Measurements from ENCODE around the gene SEMA5A. TPM values are rescaled to one million over a fixed set of nuclear protein-coding genes. Genes with fewer than 3 reads are reported as not detected.

The SEMA5A gene
- total RNA-seq, 1 donor from 2014 or later = 189 TPM

DNA sequence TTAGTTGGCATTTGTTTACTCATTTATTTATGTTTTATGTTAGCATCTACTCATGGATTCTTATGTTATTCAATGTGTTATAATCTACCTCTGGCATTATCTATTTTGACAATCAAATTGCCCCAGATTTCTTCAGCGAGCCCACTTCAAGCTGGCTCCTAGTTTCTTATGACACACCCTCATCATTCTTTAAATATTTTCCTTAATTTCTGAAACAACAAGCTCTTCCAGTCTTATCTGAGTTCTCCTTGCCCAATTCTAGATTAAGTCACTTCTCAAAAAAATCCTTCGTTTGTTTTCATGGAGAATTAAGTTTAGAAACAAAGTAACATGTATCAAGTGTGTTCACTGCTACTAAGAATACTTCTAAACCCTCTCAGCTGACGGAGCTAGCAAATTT is 229.8 kb downstream of the SEMA5A start:
- Mint-ChIP-seq H3K4me1 (ENCODE audit: unreplicated experiment) (peaks cover 2% of the 10 kb centered on the region), H3K36me3 (ENCODE audit: unreplicated experiment) (peaks cover 44% of the 10 kb centered on the region), H3K9me3 (ENCODE audit: unreplicated experiment) (no peaks in the 10 kb centered on the region), H3K27ac (ENCODE audit: unreplicated experiment) (no peak overlapping the region), H3K4me3 (ENCODE audit: unreplicated experiment) (no peak overlapping the region), H3K27me3 (ENCODE audit: unreplicated experiment) (no peaks in the 10 kb centered on the region)
- TF ChIP-seq, protein P1, sequence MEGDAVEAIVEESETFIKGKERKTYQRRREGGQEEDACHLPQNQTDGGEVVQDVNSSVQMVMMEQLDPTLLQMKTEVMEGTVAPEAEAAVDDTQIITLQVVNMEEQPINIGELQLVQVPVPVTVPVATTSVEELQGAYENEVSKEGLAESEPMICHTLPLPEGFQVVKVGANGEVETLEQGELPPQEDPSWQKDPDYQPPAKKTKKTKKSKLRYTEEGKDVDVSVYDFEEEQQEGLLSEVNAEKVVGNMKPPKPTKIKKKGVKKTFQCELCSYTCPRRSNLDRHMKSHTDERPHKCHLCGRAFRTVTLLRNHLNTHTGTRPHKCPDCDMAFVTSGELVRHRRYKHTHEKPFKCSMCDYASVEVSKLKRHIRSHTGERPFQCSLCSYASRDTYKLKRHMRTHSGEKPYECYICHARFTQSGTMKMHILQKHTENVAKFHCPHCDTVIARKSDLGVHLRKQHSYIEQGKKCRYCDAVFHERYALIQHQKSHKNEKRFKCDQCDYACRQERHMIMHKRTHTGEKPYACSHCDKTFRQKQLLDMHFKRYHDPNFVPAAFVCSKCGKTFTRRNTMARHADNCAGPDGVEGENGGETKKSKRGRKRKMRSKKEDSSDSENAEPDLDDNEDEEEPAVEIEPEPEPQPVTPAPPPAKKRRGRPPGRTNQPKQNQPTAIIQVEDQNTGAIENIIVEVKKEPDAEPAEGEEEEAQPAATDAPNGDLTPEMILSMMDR (IDR thresholded peaks at IDR 0.05) = no peak
- no peak for DNase-seq (ENCODE audit: extremely low spot score, unreplicated experiment)

DNA sequence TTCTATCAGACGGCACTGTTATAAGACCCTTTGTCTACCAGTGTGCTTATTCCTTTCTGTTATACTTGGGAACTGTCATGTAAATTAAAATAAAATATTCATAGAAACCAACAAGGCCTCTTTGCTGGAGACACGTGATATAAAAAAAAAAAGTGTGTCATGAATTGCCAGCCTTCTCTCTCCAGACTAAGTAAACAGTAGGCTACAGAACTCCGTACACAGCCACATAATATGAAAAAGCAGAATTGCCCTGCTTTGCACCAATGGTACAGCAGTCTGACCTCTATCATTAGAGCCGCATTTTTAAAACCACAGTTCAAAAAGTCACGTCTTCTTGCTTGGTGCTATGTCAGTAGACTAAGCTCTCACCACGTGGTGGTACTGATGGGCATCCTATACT is 231.3 kb downstream of the SEMA5A start:
- Mint-ChIP-seq H3K27me3 (ENCODE audit: unreplicated experiment) (no peaks in the 10 kb centered on the region), H3K27ac (ENCODE audit: unreplicated experiment) (no peak overlapping the region), H3K4me1 (ENCODE audit: unreplicated experiment) (peaks cover 2% of the 10 kb centered on the region), H3K4me3 (ENCODE audit: unreplicated experiment) (no peak overlapping the region), H3K9me3 (ENCODE audit: unreplicated experiment) (no peaks in the 10 kb centered on the region), H3K36me3 (ENCODE audit: unreplicated experiment) (peaks cover 43% of the 10 kb centered on the region)
- TF ChIP-seq, protein P1 (IDR thresholded peaks at IDR 0.05) = no peak
- DNase-seq (ENCODE audit: extremely low spot score, unreplicated experiment) = no peak

DNA sequence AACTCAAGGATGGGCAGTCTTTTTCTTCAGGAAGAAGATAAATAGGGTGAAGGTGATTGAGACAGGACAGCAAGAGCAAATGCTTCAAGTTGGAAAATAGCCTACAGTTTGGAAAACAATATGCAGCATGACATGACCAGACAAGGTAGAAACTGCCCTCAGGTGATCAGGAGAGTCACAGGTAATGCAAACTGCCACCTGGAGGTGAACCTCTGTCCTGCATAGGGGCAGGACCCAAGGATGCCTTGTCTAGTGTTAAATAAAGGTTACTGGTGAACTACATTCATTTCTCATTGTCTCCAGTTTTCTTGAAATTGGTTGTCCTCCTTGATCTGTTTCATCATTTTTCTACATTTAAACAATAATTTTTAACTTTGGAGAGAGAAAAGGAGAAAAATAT is 232.1 kb downstream of the SEMA5A start:
- Mint-ChIP-seq H3K4me1 (ENCODE audit: unreplicated experiment) (peaks cover 2% of the 10 kb centered on the region), H3K36me3 (ENCODE audit: unreplicated experiment) (peaks cover 45% of the 10 kb centered on the region), H3K4me3 (ENCODE audit: unreplicated experiment) (no peak overlapping the region), H3K9me3 (ENCODE audit: unreplicated experiment) (no peaks in the 10 kb centered on the region), H3K27me3 (ENCODE audit: unreplicated experiment) (no peaks in the 10 kb centered on the region), H3K27ac (ENCODE audit: unreplicated experiment) (no peak overlapping the region)
- no peak for DNase-seq (ENCODE audit: extremely low spot score, unreplicated experiment)
- TF ChIP-seq, protein P1 (IDR thresholded peaks at IDR 0.05) = no peak

DNA sequence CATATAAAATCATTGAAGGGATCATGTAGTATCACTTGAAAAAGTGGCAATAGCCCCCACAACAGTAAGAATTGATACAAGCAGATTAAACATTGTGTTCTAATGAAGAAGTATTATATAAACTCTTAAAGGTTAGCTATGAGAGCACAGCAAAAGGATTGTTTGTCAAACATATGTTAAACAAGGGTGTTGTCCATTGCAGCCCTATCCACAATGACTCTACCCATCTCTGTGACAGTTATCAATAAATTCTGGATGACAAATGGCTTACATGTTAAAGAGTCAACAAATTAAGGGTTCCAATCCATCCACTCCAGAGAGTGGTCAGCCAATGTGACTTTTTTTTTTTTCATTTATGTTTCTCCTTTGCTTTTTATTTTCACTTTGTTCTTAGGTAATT is 238.7 kb downstream of the SEMA5A start:
- H3K4me3 Mint-ChIP-seq (ENCODE audit: unreplicated experiment) = no peak overlapping the region
- peaks cover 17% of the 10 kb centered on the region for H3K36me3 Mint-ChIP-seq (ENCODE audit: unreplicated experiment)
- TF ChIP-seq, protein P1 (IDR thresholded peaks at IDR 0.05) = no peak
- no peaks in the 10 kb centered on the region for H3K9me3 Mint-ChIP-seq (ENCODE audit: unreplicated experiment)
- H3K4me1 Mint-ChIP-seq (ENCODE audit: unreplicated experiment) = no peaks in the 10 kb centered on the region
- DNase-seq (ENCODE audit: extremely low spot score, unreplicated experiment) = no peak
- H3K27ac Mint-ChIP-seq (ENCODE audit: unreplicated experiment) = no peak overlapping the region
- H3K27me3 Mint-ChIP-seq (ENCODE audit: unreplicated experiment) = no peaks in the 10 kb centered on the region

DNA sequence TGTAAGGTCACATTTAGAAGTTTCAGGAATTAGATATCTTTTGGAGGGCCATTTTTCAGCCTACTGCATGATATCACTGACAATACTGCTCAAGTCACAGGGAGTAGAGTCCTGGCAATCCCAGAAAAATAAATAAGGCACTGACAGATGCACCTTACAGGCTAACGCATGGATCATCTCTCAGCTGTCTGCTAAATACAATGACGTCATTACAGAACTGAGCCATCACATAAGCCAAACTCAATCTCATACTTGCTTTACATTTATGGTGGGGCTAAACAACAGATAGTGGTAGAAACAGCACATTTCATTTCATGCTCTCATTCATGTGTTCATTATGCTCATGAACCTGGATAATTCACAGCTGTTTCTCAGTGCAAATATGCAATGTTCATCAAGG is 243.7 kb downstream of the SEMA5A start:
- DNase-seq (ENCODE audit: extremely low spot score, unreplicated experiment) = no peak
- no peaks in the 10 kb centered on the region for H3K27me3 Mint-ChIP-seq (ENCODE audit: unreplicated experiment)

More for the DNA sequence above, 243.7 kb downstream of the SEMA5A start:
- H3K4me1 Mint-ChIP-seq (ENCODE audit: unreplicated experiment) = no peaks in the 10 kb centered on the region
- TF ChIP-seq, protein P1 (IDR thresholded peaks at IDR 0.05) = no peak
- no peaks in the 10 kb centered on the region for H3K9me3 Mint-ChIP-seq (ENCODE audit: unreplicated experiment)
- no peak overlapping the region for H3K4me3 Mint-ChIP-seq (ENCODE audit: unreplicated experiment)
- peaks cover 20% of the 10 kb centered on the region for H3K36me3 Mint-ChIP-seq (ENCODE audit: unreplicated experiment)
- no peak overlapping the region for H3K27ac Mint-ChIP-seq (ENCODE audit: unreplicated experiment)
